Activated naive CD4-positive, alpha-beta T cell treated with anti-CD3 and anti-CD28 coated beads, Interleukin-2, amount 50 U/mL, for 72 hours (primary cell): ENCODE results near the gene CCDC136. TPM values are rescaled to one million over a fixed set of nuclear protein-coding genes. Genes with fewer than 3 reads are reported as not detected.
A peak's percentile ranks its signal among the peaks of the same experiment; 100 is the strongest.

Source experiments
- ATAC-seq, 2 donors: fragments of 150-1000 bp; cut with Tn5 transposase; 2 replicates each; pipeline ENCODE4 v1.10.0; 2021; ENCODE audit warnings: mild to moderate bottlenecking in 2 of 2, moderate library complexity in 2 of 2
- DNase-seq, 2 donors: peaks; one replicate each; pipeline ENCODE4 v3.0.0; 2021 to 2022; ENCODE audit warnings: low spot score in 2 of 2
- H3K27ac Mint-ChIP-seq, 2 donors: one replicate each; pipeline ENCODE4 v1.8.0; 2022; ENCODE audit warnings: mild to moderate bottlenecking in 2 of 2, mixed read lengths in 2 of 2
- H3K36me3 Mint-ChIP-seq, 2 donors: one replicate each; pipeline ENCODE4 v1.8.0; 2022; ENCODE audit warnings: mixed read lengths in 2 of 2
- H3K9me3 Mint-ChIP-seq, 2 donors: one replicate each; pipeline ENCODE4 v1.8.0; 2022; ENCODE audit warnings: mixed read lengths in 2 of 2
- total RNA-seq, 2 donors: library from RNA; stranded (reverse); gene quantifications; one replicate each; pipeline ENCODE4 v1.2.3, GENCODE V29; 2022

Gene CCDC136
- total RNA-seq, 2 donors from 2014 or later: 6.7 to 20.3 TPM

DNA sequence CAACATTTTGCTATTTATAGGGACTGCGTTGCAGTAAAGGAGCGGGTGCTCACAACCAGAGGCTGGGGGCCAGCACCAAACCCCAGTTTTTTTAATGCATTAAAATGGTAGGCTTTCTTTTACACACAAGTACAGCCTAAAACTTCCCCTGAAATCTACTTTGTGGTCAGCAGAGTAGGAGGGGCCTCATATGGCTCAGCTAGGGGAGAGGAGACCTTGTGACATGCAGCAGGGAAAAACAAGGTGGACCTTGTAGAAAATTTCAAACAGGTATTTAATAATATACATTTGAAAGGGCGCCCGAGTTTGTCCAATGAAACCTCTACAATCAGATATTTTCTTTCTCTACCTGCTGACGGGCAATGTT is 1.4 kb downstream of the CCDC136 start:
- Mint-ChIP-seq H3K27ac (no peak overlapping the region), H3K36me3 (no peaks in the 10 kb centered on the region), H3K9me3 (no peaks in the 10 kb centered on the region)
- no peak for ATAC-seq
- DNase-seq: no peak

DNA sequence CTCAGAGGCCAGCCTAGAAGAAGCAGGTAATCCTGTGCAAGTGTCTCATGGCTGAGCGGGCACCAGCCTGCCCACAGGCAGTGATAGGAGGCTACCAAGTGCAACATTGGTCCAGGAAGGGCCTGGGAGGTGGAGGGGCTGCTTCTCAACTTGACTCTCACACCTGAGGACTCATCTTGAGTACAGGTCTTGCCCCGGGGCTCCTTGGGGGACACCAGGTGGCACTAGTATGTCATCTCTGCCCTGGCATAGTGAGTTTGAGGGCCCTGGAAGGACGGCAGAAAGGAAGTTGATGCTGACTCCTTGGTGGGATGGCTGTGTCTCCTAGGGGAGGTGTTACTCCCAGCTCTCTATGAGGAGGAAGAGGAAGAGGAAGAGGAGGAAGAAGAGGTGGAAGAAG is 2.3 kb downstream of the CCDC136 start:
- Mint-ChIP-seq H3K36me3 (no peaks in the 10 kb centered on the region), H3K27ac (no peak overlapping the region), H3K9me3 (no peaks in the 10 kb centered on the region)
- DNase-seq: peak in 1 of 2 donors; percentile 28
- no peak for ATAC-seq

DNA sequence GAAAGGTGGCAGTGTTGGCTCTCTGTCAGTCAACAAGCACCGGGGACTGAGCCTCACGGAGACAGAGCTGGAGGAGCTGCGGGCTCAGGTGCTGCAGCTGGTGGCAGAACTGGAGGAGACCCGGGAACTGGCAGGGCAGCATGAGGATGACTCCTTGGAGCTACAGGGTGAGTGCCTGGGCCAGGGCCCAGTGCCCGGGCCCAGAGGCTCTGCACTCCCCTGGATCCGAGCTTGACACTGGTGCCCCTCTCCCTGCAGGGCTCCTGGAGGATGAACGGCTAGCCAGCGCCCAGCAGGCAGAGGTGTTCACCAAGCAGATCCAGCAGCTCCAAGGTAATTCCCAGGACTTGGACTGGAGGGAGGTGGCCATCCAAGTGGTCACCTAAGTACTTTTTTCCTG is 2.7 kb downstream of the CCDC136 start:
- no peaks in the 10 kb centered on the region for H3K36me3 Mint-ChIP-seq
- no peaks in the 10 kb centered on the region for H3K9me3 Mint-ChIP-seq
- DNase-seq (no peak), ATAC-seq (no peak)
- H3K27ac Mint-ChIP-seq: no peak overlapping the region

DNA sequence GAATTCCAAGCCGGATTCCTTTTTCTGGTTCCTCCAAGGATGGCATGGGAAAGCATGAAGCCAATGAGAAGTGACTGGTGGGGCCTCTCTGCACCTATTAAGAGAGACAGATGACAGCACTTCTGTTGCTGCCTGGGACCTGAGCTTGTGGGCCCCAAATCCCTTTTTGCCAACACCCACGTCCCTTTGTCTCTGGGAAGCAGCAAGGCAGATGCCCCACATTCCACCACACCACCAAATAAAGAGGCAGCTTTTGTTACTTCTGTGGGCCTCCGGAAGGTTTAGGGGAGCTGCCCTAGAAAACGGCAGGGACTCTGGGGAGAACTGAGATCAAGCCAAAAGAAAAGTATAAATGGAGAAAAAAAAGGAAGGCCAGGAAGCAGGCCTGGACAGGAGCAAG is 3.4 kb downstream of the CCDC136 start:
- DNase-seq: no peak
- no peaks in the 10 kb centered on the region for H3K36me3 Mint-ChIP-seq
- H3K9me3 Mint-ChIP-seq: no peaks in the 10 kb centered on the region
- H3K27ac Mint-ChIP-seq: no peak overlapping the region
- no peak for ATAC-seq

DNA sequence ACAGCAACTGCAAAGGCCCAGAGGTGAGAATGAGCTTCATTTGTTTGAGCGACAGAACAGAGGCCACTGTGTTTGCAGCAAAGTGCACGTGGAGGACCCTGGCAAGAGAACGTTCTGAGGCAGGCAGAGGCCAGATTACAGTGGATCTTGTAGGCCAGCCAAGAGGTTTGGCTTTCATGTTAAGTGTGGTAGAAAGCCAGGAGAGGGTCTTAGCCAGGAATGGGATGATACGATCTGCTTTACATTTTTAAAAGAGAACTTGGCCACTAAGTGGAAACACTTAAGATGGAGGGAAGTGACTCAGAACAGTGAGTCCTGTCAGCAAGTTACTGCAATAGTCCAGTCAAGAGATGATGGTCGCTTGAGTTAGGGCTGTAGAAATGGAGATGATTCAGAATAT is 4.6 kb downstream of the CCDC136 start:
- Mint-ChIP-seq H3K36me3 (peaks cover 0 to 5% of the 10 kb centered on the region in 2 donors), H3K27ac (no peak overlapping the region), H3K9me3 (no peaks in the 10 kb centered on the region)
- DNase-seq (no peak), ATAC-seq (no peak)

DNA sequence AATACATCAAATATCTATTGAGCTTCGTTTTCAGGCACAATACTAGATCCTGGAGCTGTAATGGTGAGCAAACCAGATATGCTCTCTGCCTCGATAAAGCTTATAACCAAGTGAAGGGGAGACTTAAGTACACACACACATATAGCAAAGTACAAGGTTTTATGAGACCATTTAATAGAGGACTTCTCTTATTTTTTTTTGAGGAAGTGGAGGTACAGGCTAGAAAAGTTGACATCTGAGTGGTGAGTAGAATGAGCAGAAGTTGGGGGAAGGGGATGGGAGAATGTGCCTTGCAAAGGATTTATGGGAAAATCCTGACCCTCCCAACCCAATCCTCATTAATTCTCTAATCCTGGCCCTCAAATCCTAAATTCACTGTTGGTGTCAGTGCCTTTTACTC is 7.7 kb downstream of the CCDC136 start:
- DNase-seq (no peak), ATAC-seq (no peak)

DNA sequence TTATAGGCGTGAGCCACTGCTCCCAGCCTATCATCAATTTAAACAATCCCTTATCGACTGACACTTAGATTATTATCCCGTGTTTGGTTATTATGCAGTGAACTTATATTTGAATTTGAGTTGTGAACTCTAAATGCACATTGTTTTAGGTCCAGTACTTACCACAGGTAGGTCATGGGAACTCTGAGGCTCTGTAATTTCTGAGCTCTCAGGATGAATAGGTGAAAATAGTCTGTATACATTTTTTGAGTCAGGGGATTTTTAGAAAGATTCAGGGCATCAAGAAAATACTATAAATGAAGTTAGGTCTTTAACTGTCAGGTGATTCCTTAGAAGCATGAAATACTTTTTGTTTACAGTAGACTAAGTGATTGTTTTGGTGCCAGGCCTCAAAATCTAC is 8.8 kb downstream of the CCDC136 start:
- peaks cover 0 to 6% of the 10 kb centered on the region in 2 donors for H3K36me3 Mint-ChIP-seq
- ATAC-seq: peak in 1 of 2 donors; percentile 52
- H3K27ac Mint-ChIP-seq: no peak overlapping the region
- no peaks in the 10 kb centered on the region for H3K9me3 Mint-ChIP-seq
- no peak for DNase-seq

More for the DNA sequence above, 7.7 kb downstream of the CCDC136 start:
- Mint-ChIP-seq H3K36me3 (peaks cover 0 to 6% of the 10 kb centered on the region in 2 donors), H3K9me3 (no peaks in the 10 kb centered on the region), H3K27ac (no peak overlapping the region)

DNA sequence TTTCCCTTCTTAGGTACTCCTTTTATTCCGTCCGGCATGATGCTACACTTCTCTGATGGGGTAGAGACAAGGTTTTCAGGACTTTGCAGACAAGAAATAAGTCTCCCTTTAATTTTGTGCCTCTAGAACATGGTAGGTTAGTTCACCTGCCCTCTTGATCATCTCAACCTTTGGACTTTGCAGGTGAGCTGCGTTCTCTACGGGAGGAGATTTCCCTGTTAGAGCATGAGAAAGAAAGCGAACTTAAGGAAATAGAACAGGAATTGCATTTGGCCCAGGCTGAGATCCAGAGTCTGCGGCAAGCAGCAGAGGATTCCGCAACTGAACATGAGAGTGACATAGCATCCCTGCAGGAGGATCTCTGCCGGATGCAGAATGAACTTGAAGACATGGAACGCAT is 9.2 kb downstream of the CCDC136 start:
- no peaks in the 10 kb centered on the region for H3K9me3 Mint-ChIP-seq
- peak overlapping the region in 1 of 2 donors; percentile 12 for H3K27ac Mint-ChIP-seq
- DNase-seq (no peak), ATAC-seq (no peak)
- H3K36me3 Mint-ChIP-seq: peaks cover 0 to 6% of the 10 kb centered on the region in 2 donors

DNA sequence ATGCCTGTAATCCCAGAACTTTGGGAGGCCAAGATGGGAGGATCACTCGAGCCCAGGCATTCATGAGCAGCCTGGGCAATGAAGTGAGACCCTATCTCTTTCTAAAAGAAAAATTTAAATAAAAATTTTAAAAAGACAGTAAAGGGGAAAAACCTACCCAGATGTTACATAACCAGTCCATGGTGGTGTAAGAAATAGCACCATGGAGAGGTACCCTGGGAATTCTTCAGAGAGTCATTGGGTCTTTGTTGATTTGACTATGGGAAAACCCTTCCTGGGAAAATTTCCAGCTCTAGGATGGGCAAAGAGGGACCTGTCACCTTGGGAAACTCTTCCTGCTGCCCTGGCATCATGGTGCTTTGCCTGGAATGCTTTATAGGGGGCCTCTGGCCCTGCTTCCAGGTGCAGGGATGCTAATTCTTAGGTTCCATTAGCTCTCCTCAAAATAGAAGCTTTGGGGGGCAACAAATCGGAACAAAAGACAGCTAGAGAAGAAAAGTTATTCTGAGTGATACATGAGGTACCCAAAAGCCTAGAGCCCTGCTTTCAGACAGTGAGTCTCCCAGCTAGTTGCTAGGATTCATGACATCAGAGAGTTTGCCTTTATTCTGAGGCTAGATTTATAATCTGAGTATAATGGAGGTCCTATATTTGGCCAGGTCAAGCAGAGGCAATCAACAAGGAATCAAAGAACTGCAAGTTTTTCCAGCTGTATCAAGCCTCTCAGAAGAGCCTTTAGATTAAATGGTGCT is 10.1 kb downstream of the CCDC136 start:
- no peak for DNase-seq
- no peak overlapping the region for H3K27ac Mint-ChIP-seq
- no peak for ATAC-seq
- H3K36me3 Mint-ChIP-seq: peaks cover 0 to 6% of the 10 kb centered on the region in 2 donors
- H3K9me3 Mint-ChIP-seq: no peaks in the 10 kb centered on the region

DNA sequence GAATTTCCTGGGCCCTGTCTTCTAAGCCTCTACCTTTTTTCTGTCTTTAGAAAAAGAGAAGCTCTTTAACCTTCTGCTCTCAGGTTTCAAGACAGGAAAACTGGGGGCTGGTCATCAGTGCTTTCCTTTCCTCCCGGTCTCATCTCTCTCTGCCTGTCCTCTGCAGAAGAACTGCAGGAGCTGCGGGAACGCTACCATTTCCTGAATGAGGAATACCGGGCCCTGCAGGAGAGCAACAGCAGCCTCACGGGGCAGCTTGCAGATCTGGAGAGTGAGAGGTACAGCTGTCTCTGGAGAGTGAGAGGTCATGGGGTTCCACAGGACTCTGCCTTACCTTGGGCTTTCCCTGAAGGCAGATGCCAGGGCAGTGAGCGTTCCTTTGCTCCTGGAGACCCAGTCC is 12.7 kb downstream of the CCDC136 start:
- H3K36me3 Mint-ChIP-seq: peaks cover 0 to 6% of the 10 kb centered on the region in 2 donors
- DNase-seq (no peak), ATAC-seq (no peak)
- no peaks in the 10 kb centered on the region for H3K9me3 Mint-ChIP-seq
- no peak overlapping the region for H3K27ac Mint-ChIP-seq

DNA sequence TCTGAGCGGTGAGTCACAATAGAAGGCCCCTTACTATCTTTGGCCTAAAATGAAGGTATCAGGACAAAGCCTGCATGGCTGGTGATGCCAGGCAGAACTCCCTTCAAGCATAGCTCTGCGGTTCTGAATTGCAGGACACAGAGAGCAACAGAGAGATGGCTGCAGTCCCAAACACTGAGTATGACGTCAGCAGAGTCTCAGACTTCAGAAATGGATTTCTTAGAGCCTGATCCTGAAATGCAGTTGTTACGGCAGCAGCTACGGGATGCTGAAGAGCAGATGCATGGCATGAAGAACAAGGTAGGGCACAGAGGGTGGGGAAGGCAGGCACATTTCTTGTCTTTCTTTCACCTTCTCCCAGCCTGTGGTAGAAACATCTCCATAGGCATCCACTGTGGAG is 13.5 kb downstream of the CCDC136 start:
- Mint-ChIP-seq H3K9me3 (no peaks in the 10 kb centered on the region), H3K36me3 (peaks cover 0 to 6% of the 10 kb centered on the region in 2 donors), H3K27ac (no peak overlapping the region)
- no peak for DNase-seq
- no peak for ATAC-seq

DNA sequence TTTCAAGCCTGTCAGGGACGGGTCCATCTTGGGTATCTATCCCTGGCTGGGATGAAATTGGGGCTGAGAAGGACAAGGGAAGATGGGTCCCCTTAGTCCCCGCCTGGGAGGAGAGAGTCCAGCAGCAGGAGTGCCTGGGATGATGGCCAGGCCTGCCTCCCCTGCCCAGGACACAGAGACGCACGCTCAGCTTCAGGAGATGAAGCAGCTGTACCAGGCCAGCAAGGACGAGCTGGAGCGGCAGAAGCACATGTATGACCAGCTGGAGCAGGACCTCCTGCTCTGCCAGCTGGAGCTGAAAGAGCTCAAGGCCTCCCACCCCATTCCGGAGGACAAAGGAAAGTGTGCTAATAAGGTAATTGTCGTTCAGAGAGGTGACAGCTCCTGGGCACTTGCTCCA is 15.4 kb downstream of the CCDC136 start:
- Mint-ChIP-seq H3K36me3 (no peaks in the 10 kb centered on the region), H3K9me3 (no peaks in the 10 kb centered on the region), H3K27ac (no peak overlapping the region)
- DNase-seq (no peak), ATAC-seq (no peak)

DNA sequence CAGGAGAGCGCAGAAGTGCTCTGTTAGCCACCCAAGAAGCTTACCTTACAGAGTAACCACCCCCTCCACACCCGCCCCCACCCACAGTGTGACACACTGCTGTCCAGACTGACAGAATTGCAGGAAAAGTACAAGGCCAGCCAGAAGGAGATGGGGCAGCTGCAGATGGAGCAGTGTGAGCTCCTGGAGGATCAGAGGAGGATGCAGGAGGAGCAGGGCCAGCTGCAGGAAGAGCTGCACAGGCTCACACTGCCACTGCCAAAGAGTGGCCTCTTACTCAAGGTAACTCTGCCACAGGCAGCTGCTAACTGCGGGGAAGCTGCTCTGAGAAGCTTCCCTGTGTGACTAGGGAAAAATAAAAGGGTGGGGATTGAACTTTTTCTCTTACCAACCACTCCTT is 17.6 kb downstream of the CCDC136 start:
- Mint-ChIP-seq H3K27ac (peak overlapping the region in 1 of 2 donors; percentile 47), H3K9me3 (no peaks in the 10 kb centered on the region), H3K36me3 (no peaks in the 10 kb centered on the region)
- no peak for ATAC-seq
- no peak for DNase-seq

DNA sequence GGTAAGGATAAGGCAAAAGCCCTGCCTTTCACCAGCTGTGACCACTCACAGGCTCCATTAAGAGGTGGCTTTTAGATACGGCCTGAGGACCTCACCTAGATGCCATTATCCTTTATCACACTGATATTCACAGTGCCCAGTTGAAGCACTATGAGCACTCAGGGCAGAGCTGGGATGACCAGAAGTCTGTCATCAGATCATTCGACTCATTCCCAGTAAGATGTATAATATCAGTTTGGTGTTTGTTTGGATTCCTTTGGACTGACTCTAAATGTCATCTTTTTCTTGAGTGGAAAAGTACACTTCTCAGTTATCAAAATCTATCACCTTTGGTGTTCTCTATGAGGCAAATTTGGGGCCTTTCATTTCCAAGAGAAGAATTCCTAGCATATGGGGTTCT is 18.7 kb downstream of the CCDC136 start:
- H3K36me3 Mint-ChIP-seq: no peaks in the 10 kb centered on the region
- H3K27ac Mint-ChIP-seq: no peak overlapping the region

DNA sequence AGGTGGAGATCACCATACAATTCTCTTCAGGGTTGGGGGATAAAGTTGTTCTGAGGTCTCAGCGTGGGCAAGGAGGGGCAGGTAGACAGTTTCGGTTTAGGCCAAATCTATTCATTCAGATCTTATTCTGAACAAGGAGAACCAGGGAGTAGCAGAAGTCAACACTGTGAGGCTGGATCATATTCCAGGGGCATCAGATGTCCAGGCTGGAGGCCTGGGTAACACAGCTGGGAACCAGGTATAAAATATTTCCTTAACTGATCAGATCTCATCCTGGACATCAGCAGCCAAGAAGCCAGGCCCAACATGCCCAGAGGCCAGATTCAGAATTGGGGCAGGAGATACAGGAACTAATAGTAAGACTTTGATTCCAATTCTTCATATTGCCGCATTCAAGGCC is 19.2 kb downstream of the CCDC136 start:
- ATAC-seq: no peak
- no peaks in the 10 kb centered on the region for H3K9me3 Mint-ChIP-seq
- H3K36me3 Mint-ChIP-seq: no peaks in the 10 kb centered on the region
- no peak overlapping the region for H3K27ac Mint-ChIP-seq
- DNase-seq: no peak

More for the DNA sequence above, 18.7 kb downstream of the CCDC136 start:
- DNase-seq: no peak
- no peak for ATAC-seq
- no peaks in the 10 kb centered on the region for H3K9me3 Mint-ChIP-seq

DNA sequence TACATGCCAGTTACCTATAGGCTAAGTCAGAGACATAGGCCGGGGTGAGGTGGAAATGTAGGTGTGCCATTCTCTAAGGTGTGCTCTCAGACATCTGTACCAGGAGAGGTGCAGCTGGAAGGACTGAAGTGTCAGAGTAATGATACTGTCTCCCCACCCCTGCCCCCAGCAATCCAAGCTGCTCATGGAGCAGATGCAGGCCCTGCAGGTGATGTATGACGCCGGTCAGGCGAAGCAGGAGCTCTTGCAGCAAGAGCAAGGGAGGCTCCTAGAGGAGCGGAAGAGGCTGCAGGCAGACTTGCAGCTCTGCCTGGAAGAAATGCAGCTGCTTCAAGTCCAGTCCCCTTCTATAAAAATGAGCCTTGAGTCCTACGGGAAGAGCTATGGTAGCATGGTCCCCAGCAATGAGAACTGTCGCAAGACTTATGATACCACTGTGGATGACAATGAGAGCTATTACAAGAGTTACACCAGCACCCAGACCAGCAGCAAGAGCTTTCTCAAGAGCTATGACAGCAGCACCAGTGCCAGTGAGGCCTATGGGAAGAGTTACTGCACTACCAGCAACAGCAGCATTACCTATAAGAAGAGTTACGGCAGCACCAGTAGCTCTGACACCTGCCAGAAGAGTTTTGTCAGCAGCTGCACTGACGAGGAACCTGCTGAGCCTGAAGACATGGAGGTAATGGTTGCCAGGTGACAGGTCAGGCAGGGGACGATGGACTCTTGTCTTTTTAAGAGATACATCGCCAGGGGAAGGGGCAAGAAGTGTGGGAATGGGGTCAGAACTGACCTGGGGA is 20.1 kb downstream of the CCDC136 start:
- no peak for DNase-seq
- H3K27ac Mint-ChIP-seq: no peak overlapping the region
- no peaks in the 10 kb centered on the region for H3K9me3 Mint-ChIP-seq
- ATAC-seq: no peak
- H3K36me3 Mint-ChIP-seq: no peaks in the 10 kb centered on the region

DNA sequence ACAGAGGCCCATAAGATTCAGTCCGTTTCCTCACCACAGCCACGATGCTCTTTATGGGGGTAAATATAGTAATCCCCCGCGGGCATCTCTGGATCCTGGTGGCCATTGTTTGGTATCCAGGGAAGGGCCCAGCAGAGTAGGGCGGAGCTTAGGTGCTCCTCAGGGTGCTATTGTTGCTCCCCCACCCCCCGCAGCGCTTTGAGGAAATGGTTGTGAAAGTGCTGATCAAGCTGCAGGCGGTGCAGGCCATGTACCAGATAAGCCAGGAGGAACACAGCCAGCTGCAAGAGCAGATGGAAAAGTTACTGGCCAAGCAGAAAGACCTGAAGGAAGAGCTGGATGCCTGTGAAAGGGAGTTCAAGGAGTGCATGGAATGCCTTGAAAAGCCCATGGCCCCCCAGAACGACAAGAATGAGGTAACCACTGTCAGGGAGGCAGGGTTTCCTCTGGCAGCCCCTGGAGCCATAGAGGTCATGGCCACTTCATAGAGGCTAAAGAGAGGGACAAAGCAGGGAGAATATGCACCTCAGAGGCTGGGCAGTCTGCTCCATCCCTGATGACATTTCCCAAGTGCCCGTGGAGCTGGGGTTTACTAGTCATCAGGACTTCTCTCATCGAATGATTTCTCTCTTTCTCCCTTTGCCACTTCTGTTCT is 20.9 kb downstream of the CCDC136 start:
- DNase-seq (no peak), ATAC-seq (no peak)
- H3K27ac Mint-ChIP-seq: no peak overlapping the region
- H3K36me3 Mint-ChIP-seq: no peaks in the 10 kb centered on the region
- H3K9me3 Mint-ChIP-seq: no peaks in the 10 kb centered on the region
